Fibroblast of skin of right biceps (primary cell): ENCODE measurements around the gene TTYH3.
"Not testable (repeated sequence)": the region's sequence is repeated elsewhere in the genome, so short reads cannot be mapped to it uniquely, and the experiment has no call there.

ENCODE experiments used
- DNase-seq: peaks from one replicate; pipeline ENCODE4 v3.0.0-alpha.2; 2013

Gene TTYH3, protein sequence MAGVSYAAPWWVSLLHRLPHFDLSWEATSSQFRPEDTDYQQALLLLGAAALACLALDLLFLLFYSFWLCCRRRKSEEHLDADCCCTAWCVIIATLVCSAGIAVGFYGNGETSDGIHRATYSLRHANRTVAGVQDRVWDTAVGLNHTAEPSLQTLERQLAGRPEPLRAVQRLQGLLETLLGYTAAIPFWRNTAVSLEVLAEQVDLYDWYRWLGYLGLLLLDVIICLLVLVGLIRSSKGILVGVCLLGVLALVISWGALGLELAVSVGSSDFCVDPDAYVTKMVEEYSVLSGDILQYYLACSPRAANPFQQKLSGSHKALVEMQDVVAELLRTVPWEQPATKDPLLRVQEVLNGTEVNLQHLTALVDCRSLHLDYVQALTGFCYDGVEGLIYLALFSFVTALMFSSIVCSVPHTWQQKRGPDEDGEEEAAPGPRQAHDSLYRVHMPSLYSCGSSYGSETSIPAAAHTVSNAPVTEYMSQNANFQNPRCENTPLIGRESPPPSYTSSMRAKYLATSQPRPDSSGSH

GRCh38 chr7:2631946-2632732 lies at the start of gene TTYH3:
Gene TTYH3, plus strand, starts transcription at chr7:2631986. Its CDS starts 170 bp downstream, at chr7:2632156.
- DNase-seq = no peak

- no peak for DNase-seq
Observed at GRCh38 chr7:2582006-2582735, 49.6 kb upstream of the TTYH3 start.

DNA sequence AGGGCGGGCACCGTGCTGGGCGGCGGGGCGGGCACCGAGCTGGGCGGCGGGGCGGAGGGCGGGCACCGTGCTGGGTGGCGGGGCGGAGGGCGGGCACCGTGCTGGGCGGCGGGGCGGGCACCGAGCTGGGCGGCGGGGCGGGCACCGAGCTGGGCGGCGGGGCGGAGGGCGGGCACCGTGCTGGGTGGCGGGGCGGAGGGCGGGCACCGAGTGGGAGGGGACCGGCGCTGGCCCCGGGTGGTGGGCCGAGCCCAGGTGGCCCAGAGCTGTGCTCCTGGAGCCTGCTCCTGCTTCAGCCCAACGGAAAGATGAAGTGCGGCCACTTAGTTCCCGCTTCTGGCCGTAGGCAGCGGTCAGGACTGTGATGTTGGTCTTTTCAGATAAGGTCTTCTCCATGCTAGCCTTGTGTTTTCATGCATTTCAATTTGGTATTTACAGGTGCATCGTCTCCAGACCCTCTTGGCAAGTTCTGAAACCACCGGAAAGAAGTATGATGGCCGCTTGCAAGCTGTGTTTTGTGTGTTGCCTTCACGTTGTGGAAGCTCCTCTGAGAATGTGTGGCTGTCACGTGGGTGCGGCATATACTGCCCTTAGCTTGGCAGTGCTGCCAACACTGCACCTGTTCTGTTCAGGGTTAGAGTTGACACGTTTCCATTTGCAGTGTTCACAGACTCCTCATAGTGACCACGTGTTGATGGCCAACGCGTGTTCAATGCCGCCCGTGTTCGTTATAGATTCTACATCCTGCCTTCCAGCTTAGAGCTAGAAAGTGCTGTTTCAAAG lies 47.8 kb upstream of the TTYH3 start:
- DNase-seq = no peak

GRCh38 chr7:2585446-2585845 lies 46.3 kb upstream of the TTYH3 start:
- no peak for DNase-seq

GRCh38 chr7:2586326-2587020 lies 45.3 kb upstream of the TTYH3 start:
- no peak for DNase-seq

DNA sequence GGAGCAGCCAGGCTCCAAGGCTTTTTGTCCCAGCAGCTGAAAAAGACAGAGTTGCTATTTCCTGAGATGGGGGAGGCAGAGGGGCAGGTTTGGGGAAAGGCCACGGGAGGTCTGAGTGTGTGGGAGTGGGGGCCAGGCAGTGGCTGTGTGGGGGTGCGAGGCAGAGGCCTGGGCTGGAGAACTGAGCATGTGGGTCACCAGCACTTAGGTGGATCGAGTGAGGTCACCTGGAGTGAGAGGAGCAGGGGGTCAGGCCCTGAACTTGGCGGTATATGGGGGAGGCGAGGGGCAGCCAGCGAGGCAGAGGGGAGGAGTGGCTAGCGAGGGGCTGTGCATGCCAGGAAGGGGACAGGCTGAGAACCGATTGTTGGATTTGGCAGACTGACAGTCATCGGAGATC lies 44.7 kb upstream of the TTYH3 start:
- DNase-seq = no peak

DNA sequence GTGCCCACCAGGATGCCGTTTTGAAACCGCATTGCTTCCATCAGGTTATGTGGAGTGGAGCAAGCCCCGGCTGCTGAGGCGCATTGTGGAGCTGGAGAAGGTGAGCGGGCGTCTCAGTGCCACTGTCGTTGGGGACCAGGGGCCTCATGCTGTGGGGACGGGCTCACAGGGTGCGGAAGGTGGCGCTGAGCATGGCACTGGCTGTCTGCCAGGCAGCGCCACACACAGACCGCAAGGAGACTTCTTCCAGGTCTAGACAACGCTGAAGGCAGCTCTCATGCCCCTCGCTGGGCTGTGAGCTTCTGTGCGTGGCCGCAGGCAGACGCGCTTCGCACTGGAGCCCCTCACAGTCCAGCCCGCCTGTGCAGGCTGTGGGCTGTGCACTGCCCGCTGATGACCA lies 44.0 kb upstream of the TTYH3 start:
- DNase-seq = no peak

GRCh38 chr7:2589341-2589740 lies 42.4 kb upstream of the TTYH3 start:
- no peak for DNase-seq

GRCh38 chr7:2589941-2590340 lies 41.8 kb upstream of the TTYH3 start:
- DNase-seq = not testable (repeated sequence)

DNA sequence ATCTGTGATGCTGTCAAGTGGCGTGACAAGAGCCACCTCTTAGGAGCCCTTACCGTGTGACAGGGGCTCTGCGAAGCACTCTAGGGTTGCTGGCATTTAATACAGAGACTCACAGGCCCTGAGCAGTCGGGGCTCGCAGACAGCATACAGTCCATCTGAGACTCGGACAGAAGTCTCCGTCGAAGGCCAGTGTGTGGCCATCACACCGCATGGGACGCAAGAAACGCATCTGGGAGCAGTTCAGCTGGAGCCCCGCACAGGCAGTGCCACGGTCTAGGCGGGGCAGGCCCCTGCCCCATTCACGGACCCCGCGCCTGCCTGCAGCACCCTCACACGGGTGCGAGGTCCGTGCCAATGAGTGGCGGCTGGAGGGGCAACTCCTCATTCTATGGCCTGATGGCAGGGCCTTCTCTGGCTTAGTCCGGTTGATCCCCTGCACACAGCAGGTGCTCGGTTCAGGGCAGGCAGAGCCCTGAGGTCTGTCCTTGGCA lies 39.4 kb upstream of the TTYH3 start:
- no peak for DNase-seq

- no peak for DNase-seq
Observed at GRCh38 chr7:2593036-2593727, 38.6 kb upstream of the TTYH3 start.

GRCh38 chr7:2594599-2594998 lies 37.2 kb upstream of the TTYH3 start:
- no peak for DNase-seq

DNA sequence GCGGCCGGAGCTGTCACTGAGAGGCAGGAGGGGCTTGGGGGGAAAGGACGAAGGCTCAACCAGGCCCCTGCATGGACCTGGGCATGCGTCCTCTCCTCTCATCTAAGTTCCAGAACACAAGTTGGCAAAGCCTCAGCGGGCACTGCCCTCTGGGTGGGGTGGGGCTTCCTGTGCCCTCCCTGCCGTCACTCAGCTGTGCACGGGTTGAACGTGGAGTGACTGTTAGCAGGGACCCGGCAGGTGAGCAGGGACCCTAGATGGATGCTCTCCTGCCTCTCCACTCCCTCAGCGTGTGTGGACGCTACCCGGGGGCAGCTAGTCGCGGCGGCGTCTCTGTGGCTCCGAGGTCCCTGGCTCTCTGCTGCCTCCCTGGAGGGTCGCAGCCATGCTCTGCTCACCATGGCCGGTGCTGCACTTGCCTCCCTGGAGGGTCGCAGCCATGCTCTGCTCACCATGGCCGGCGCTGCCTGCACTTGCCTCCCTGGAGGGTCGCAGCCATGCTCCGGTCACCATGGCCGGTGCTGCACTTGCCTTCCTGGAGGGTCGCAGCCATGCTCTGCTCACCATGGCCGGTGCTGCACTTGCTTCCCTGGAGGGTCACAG lies 36.4 kb upstream of the TTYH3 start:
- DNase-seq = no peak

GRCh38 chr7:2596464-2597272 lies 35.1 kb upstream of the TTYH3 start:
- no peak for DNase-seq

DNA sequence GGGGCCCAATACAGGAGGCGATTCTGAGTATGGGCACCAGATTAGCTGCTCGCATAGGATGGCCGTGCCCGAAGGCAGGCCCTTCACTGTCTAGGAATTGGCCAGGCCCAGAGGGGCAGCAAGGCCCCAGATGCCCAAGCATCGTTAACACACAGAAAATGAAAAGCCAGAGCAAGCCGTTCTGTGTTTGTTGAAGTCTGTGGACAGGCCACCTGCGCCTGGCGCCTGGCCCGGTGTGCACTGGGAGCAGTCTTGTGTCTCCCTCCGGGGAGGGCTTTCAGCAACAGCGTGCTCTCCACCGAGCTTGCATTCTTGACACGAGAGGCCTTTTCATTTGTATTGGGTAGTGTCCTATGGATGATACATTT lies 34.5 kb upstream of the TTYH3 start:
- DNase-seq = no peak

DNA sequence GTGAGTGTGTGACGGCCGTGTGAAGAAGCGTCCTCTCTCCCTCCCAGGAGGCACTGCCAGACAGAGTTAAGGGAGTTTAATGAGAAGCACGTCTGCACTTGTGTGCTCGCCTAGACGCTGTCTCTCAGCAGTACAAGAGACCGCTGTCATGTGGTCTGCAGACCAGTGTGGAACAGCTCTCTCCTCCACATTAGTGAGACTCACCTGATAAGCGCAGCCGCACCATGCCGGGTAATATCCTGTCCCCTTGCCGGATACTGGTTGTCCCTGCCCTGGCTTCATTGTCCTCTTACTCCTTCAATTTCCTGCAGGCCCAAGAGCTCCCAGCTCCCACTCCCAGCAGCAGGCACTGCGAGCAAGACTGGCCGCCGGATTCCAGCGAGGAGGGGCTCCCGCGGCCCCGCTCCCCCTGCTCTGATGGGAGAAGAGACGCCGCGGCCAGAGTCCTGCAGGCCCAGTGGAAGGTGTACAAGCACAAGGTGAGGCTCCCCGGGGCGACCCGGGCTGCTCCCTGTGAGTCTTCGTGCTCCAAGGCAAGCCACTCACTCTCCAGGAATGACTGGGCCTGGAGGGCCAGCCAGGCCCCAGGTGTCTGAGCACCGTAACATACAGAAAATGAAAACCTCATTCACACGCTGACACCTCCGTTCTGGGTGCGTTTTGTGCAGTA lies 33.5 kb upstream of the TTYH3 start:
- DNase-seq = no peak

- no peak for DNase-seq
Observed at GRCh38 chr7:2601065-2601464, 30.7 kb upstream of the TTYH3 start.

DNA sequence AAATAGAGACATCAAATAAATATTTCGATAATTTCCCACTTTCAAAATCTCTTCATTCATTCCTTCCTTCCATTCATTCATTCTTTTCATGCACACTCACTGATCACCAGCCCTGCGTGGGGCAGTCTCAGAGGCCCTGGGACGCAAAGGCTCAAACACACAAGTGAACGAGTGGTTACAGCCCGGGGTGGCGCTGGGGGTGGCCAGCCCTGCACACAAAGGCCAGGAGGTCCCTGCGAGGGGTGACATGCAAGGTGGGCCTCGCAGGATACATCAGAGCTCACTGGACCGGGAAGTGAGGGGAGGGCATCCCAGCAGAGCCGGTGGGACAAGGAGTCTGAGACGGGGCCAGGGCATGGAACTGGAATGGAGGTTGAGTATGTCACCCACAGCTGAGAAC lies 29.9 kb upstream of the TTYH3 start:
- no peak for DNase-seq

GRCh38 chr7:2602406-2603043 lies 29.3 kb upstream of the TTYH3 start:
- no peak for DNase-seq
